Measurements from ENCODE around the gene AIMP1. TPM values are rescaled to one million over a fixed set of nuclear protein-coding genes. Genes with fewer than 3 reads are reported as not detected.

Gene AIMP1
- total RNA-seq, 1 experiment from 2014 or later = 52.5 TPM

DNA sequence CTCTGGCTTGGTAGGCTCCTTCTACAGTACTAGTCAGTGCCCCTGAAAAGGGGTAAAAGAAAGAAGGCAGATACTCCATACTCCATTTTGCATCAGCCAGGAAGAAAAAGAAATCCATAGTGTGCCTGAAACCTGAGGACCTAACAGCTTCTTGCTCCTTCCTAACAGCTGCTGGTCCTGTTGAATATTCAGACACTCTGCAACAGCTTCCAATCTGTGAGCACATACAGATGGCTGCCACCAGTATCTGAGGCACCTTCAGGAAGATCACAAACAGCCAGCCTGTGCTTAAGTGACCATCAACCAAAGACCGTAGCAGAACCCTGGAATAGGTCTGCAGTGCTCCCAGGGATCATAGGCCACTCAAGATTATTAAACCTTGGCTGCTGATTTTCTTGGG lies 47.9 kb downstream of the AIMP1 start:
- CTCF ChIA-PET = interaction anchor here (0.6 kb wide), 1 partner anchor 35 kb away, joined by 8 read pairs; no protein-coding TSS in a partner anchor
- POLR2A ChIA-PET = no interaction called here
- Mint-ChIP-seq H3K27ac (no peak overlapping the region), H3K36me3 (no peaks in the 10 kb centered on the region), H3K4me1 (peaks cover 8% of the 10 kb centered on the region), H3K9me3 (no peaks in the 10 kb centered on the region), H3K27me3 (ENCODE audit: low read depth) (no peaks in the 10 kb centered on the region), H3K4me3 (no peak overlapping the region)
- ATAC-seq (peak; percentile 79), DNase-seq (ENCODE audit: low spot score) (no peak)
- TF ChIP-seq, protein P1, sequence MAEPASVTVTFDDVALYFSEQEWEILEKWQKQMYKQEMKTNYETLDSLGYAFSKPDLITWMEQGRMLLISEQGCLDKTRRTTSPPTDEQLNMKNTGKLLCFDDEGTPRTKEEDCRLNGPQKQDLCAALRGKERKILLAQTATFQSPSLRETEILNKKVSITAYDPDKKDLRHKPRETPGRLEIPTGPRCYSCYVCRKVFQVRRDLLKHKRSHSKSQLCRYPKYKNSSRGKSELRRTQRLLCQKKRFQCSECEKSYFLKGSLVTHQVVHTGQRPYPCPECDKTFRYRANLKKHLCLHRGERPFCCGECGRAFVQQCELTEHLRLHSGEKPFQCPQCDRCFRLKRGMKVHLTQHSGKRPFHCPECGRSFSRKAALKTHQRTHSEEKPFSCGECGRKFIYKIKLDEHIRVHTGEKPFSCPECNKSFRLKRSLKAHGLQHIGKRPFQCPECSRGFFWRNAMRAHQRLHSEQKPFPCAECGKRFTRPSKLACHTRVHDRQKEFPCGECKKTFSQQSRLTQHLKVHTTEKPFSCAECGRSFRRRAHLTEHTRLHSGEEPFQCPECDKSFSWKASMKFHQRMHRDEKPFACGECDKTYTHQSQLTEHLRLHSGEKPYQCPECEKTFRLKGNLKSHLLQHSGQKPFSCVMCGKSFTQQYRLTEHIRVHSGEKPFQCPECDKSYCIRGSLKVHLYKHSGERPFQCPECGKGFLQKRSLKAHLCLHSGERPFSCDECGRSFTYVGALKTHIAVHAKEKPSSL (CRISPR knock-in tag; conservative IDR thresholded peaks at IDR 0.05) = no peak
- TF ChIP-seq, protein P2, sequence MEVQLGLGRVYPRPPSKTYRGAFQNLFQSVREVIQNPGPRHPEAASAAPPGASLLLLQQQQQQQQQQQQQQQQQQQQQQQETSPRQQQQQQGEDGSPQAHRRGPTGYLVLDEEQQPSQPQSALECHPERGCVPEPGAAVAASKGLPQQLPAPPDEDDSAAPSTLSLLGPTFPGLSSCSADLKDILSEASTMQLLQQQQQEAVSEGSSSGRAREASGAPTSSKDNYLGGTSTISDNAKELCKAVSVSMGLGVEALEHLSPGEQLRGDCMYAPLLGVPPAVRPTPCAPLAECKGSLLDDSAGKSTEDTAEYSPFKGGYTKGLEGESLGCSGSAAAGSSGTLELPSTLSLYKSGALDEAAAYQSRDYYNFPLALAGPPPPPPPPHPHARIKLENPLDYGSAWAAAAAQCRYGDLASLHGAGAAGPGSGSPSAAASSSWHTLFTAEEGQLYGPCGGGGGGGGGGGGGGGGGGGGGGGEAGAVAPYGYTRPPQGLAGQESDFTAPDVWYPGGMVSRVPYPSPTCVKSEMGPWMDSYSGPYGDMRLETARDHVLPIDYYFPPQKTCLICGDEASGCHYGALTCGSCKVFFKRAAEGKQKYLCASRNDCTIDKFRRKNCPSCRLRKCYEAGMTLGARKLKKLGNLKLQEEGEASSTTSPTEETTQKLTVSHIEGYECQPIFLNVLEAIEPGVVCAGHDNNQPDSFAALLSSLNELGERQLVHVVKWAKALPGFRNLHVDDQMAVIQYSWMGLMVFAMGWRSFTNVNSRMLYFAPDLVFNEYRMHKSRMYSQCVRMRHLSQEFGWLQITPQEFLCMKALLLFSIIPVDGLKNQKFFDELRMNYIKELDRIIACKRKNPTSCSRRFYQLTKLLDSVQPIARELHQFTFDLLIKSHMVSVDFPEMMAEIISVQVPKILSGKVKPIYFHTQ (CRISPR knock-in tag; IDR thresholded peaks at IDR 0.05) = no peak
- TF ChIP-seq GTF2I (CRISPR knock-in tag; conservative IDR thresholded peaks at IDR 0.05) (no peak), FOXP1 (CRISPR knock-in tag; IDR thresholded peaks at IDR 0.05; ENCODE audit: borderline replicate concordance) (no peak), KAT7 (CRISPR knock-in tag; IDR thresholded peaks at IDR 0.05; ENCODE audit: borderline replicate concordance) (no peak), ZNF396 (CRISPR knock-in tag; IDR thresholded peaks at IDR 0.05; ENCODE audit: borderline replicate concordance) (no peak)
- TF ChIP-seq, protein P3, sequence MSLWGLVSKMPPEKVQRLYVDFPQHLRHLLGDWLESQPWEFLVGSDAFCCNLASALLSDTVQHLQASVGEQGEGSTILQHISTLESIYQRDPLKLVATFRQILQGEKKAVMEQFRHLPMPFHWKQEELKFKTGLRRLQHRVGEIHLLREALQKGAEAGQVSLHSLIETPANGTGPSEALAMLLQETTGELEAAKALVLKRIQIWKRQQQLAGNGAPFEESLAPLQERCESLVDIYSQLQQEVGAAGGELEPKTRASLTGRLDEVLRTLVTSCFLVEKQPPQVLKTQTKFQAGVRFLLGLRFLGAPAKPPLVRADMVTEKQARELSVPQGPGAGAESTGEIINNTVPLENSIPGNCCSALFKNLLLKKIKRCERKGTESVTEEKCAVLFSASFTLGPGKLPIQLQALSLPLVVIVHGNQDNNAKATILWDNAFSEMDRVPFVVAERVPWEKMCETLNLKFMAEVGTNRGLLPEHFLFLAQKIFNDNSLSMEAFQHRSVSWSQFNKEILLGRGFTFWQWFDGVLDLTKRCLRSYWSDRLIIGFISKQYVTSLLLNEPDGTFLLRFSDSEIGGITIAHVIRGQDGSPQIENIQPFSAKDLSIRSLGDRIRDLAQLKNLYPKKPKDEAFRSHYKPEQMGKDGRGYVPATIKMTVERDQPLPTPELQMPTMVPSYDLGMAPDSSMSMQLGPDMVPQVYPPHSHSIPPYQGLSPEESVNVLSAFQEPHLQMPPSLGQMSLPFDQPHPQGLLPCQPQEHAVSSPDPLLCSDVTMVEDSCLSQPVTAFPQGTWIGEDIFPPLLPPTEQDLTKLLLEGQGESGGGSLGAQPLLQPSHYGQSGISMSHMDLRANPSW (CRISPR knock-in tag; conservative IDR thresholded peaks at IDR 0.05; ENCODE audit: low read depth) = no peak

DNA sequence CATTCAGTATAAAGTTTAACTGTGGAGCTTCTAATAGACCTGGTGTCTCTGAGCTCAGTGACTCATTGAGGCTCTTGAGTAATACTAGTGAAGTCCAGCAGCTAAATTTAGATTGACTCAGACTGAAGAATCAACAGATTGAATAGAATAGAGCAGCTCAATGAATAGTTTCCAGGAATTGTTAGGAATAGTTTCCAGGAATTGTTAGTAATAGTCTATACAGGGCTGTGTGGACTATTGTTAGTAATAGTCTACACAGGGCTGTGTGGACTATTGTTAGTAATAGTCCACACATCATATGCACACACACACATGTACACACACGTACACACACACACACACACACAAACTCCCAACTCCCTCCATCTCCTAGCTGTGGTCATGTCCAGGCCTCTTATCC lies 49.3 kb downstream of the AIMP1 start:
- POLR2A ChIA-PET = no interaction called here
- CTCF ChIA-PET = no interaction called here

DNA sequence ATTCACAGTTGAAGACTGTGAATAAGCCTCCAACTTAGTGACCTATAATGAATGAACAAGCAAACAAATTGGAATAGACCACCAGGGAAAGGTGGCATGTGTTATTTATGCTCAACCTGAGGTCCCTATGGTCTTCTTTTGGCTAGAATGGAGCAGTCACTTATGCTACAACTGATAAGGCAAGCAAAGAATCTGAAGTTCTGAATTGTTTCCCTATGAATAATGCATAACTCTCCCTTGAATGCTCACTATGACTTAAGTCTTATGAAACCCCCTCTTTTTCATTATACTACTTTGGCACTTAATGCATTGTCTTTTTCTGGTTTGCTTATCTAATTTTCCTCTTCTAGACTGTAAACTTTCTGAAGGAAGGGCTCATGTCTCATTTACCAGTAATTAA lies 49.7 kb downstream of the AIMP1 start:
- CTCF ChIA-PET = no interaction called here
- no peak for ATAC-seq
- Mint-ChIP-seq H3K9me3 (no peaks in the 10 kb centered on the region), H3K27me3 (ENCODE audit: low read depth) (no peaks in the 10 kb centered on the region), H3K4me1 (peaks cover 12% of the 10 kb centered on the region), H3K36me3 (no peaks in the 10 kb centered on the region), H3K27ac (no peak overlapping the region), H3K4me3 (no peak overlapping the region)
- no peak for DNase-seq (ENCODE audit: low spot score)
- POLR2A ChIA-PET = no interaction called here
- no peak for TF ChIP-seq ETV6 (CRISPR knock-in tag; IDR thresholded peaks at IDR 0.05)
- TF ChIP-seq, protein P4, sequence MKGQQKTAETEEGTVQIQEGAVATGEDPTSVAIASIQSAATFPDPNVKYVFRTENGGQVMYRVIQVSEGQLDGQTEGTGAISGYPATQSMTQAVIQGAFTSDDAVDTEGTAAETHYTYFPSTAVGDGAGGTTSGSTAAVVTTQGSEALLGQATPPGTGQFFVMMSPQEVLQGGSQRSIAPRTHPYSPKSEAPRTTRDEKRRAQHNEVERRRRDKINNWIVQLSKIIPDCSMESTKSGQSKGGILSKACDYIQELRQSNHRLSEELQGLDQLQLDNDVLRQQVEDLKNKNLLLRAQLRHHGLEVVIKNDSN (CRISPR knock-in tag; IDR thresholded peaks at IDR 0.05) = no peak
- TF ChIP-seq GRHL2 (CRISPR knock-in tag; IDR thresholded peaks at IDR 0.05; ENCODE audit: insufficient replicate concordance, severe bottlenecking) = no peak
- no peak for TF ChIP-seq ZNF317 (CRISPR knock-in tag; IDR thresholded peaks at IDR 0.05; ENCODE audit: borderline replicate concordance, low read depth)
- no peak for TF ChIP-seq NFE2L1 (CRISPR knock-in tag; IDR thresholded peaks at IDR 0.05)
- TF ChIP-seq, protein P5, sequence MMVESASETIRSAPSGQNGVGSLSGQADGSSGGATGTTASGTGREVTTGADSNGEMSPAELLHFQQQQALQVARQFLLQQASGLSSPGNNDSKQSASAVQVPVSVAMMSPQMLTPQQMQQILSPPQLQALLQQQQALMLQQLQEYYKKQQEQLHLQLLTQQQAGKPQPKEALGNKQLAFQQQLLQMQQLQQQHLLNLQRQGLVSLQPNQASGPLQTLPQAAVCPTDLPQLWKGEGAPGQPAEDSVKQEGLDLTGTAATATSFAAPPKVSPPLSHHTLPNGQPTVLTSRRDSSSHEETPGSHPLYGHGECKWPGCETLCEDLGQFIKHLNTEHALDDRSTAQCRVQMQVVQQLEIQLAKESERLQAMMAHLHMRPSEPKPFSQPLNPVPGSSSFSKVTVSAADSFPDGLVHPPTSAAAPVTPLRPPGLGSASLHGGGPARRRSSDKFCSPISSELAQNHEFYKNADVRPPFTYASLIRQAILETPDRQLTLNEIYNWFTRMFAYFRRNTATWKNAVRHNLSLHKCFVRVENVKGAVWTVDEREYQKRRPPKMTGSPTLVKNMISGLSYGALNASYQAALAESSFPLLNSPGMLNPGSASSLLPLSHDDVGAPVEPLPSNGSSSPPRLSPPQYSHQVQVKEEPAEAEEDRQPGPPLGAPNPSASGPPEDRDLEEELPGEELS (CRISPR knock-in tag; IDR thresholded peaks at IDR 0.05) = no peak
- no peak for TF ChIP-seq OVOL2 (CRISPR knock-in tag; IDR thresholded peaks at IDR 0.05; ENCODE audit: borderline replicate concordance)
- TF ChIP-seq ZNF121 (CRISPR knock-in tag; IDR thresholded peaks at IDR 0.05) = no peak
- TF ChIP-seq, protein P6, sequence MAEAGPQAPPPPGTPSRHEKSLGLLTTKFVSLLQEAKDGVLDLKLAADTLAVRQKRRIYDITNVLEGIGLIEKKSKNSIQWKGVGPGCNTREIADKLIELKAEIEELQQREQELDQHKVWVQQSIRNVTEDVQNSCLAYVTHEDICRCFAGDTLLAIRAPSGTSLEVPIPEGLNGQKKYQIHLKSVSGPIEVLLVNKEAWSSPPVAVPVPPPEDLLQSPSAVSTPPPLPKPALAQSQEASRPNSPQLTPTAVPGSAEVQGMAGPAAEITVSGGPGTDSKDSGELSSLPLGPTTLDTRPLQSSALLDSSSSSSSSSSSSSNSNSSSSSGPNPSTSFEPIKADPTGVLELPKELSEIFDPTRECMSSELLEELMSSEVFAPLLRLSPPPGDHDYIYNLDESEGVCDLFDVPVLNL (CRISPR knock-in tag; IDR thresholded peaks at IDR 0.05; ENCODE audit: borderline replicate concordance, low read depth) = no peak
- no peak for TF ChIP-seq RELA (CRISPR knock-in tag; IDR thresholded peaks at IDR 0.05; ENCODE audit: borderline replicate concordance)

More for the DNA sequence above, 49.3 kb downstream of the AIMP1 start:
- no peaks in the 10 kb centered on the region for H3K36me3 Mint-ChIP-seq
- no peak for DNase-seq (ENCODE audit: low spot score)
- no peak overlapping the region for H3K4me3 Mint-ChIP-seq
- ATAC-seq = no peak
- no peak overlapping the region for H3K27ac Mint-ChIP-seq
- H3K27me3 Mint-ChIP-seq (ENCODE audit: low read depth) = no peaks in the 10 kb centered on the region
- TF ChIP-seq SP1 (CRISPR knock-in tag; conservative IDR thresholded peaks at IDR 0.05) (no peak), GABPB1 (CRISPR knock-in tag; IDR thresholded peaks at IDR 0.05) (peak; percentile 25; the same call in 1 of the 2 replicates)
- H3K9me3 Mint-ChIP-seq = no peaks in the 10 kb centered on the region
- peaks cover 12% of the 10 kb centered on the region for H3K4me1 Mint-ChIP-seq
